Endothelial cell of umbilical vein (primary cell): ENCODE data around the gene SPEM1. TPM values are rescaled to one million over a fixed set of nuclear protein-coding genes. Genes with fewer than 3 reads are reported as not detected.

Experiments
- BruUV-seq: library from RNA; stranded (reverse); fragments of 400-500 nt; replicated peaks from 2 replicates; lab custom pipeline; 2021; lab: Mats Ljungman, UMichigan
- CTCF ChIA-PET: fragments of 300-600, 350-600 bp; sonication (Branson Sonifier 250); formaldehyde crosslinking; loops from one replicate; lab custom pipeline; 2021; ENCODE audit warnings: antibody characterized with exemption, inconsistent platforms; lab: Charles Lee
- POLR2A ChIA-PET: fragments of 300-600, 350-600 bp; sonication (Branson Sonifier 250); formaldehyde crosslinking; loops from one replicate; lab custom pipeline; 2021; ENCODE audit warnings: antibody characterized with exemption, inconsistent platforms; lab: Charles Lee
- DNase-seq: peaks from one replicate; pipeline ENCODE4 v3.0.0-alpha.2; 2011; ENCODE audit warnings: low read depth, low spot score
- FAIRE-seq: peaks from 2 replicates; lab custom pipeline; 2011; peaks lifted over from hg19 to GRCh38; lab: Jason Lieb, UNC
- H2AFZ ChIP-seq: 2 replicates; pipeline ENCODE4 v1.6.0; 2012; ENCODE audit warnings: low read depth, low read length, control low read depth, inconsistent platforms
- H3K27ac ChIP-seq: 2 replicates; pipeline ENCODE4 v1.5.1; 2011; ENCODE audit warnings: low read depth, mild to moderate bottlenecking, control low read depth, low read length, moderate library complexity; ENCODE audit not compliant: insufficient read depth
- H3K27me3 ChIP-seq, 2 experiments: 2 replicates each; pipeline versions ENCODE4 v1.6.0 to v1.6.1; 2011; ENCODE audit warnings: low read length in 2 of 2, mixed read lengths in 1 of 2; ENCODE audit not compliant: control insufficient read depth in 2 of 2, insufficient read depth in 2 of 2
- H3K36me3 ChIP-seq, 2 experiments: 2 replicates in 1 of 2; 3 replicates in 1 of 2; pipeline ENCODE4 v1.5.1; 2011; ENCODE audit warnings: low read length in 2 of 2, mild to moderate bottlenecking in 1 of 2, moderate library complexity in 1 of 2; ENCODE audit not compliant: control insufficient read depth in 2 of 2, insufficient read depth in 2 of 2; ENCODE audit errors: extremely low read depth in 1 of 2
- H3K4me1 ChIP-seq: 3 replicates; pipeline ENCODE4 v1.5.1; 2011; ENCODE audit warnings: mild to moderate bottlenecking, low read length; ENCODE audit not compliant: control insufficient read depth, insufficient read depth; ENCODE audit errors: extremely low read depth
- H3K4me2 ChIP-seq: 2 replicates; pipeline ENCODE4 v1.6.1; 2011; ENCODE audit warnings: low read length, control low read depth, mixed read lengths; ENCODE audit not compliant: insufficient read depth
- H3K4me3 ChIP-seq, 3 experiments: fragments of 200-600 bp in 1 of 3; sonication (generic), shearing (Covaris generic) in 1 of 3; replicated peaks in 1 of 3; 2 replicates each; pipeline ENCODE4 v1.5.1; 2011 to 2016; ENCODE audit warnings: control low read depth in 3 of 3, low read length in 3 of 3, mild to moderate bottlenecking in 2 of 3, inconsistent platforms in 1 of 3, low read depth in 1 of 3, moderate library complexity in 1 of 3; ENCODE audit not compliant: insufficient read depth in 1 of 3
- H3K79me2 ChIP-seq: 2 replicates; pipeline ENCODE4 v1.6.0; 2012; ENCODE audit warnings: low read length, inconsistent platforms; ENCODE audit not compliant: control insufficient read depth, insufficient read depth
- H3K9ac ChIP-seq: replicated peaks from 2 replicates; pipeline ENCODE3; 2011; ENCODE audit warnings: low read length, control low read depth; ENCODE audit not compliant: insufficient read depth; ENCODE audit errors: extremely low read depth
- H3K9me1 ChIP-seq: replicated peaks from 3 replicates; pipeline ENCODE4 v1.6.0; 2011; ENCODE audit warnings: mild to moderate bottlenecking, low read length; ENCODE audit not compliant: control insufficient read depth, insufficient read depth; ENCODE audit errors: extremely low read depth
- H3K9me3 ChIP-seq: replicated peaks from 2 replicates; pipeline ENCODE4 v1.5.1; 2012; ENCODE audit warnings: low read length, inconsistent platforms; ENCODE audit not compliant: control insufficient read depth, insufficient read depth
- H4K20me1 ChIP-seq: replicated peaks from 2 replicates; pipeline ENCODE3; 2011; ENCODE audit warnings: mild to moderate bottlenecking, low read length; ENCODE audit not compliant: control insufficient read depth, insufficient read depth; ENCODE audit errors: extremely low read depth
- CTCF ChIP-seq, 2 donors: IDR thresholded peaks; 1 replicate in 1 of 2; 2 replicates in 1 of 2; pipeline ENCODE4 v1.5.1; 2011; ENCODE audit warnings: low read length in 2 of 2, mild to moderate bottlenecking in 2 of 2, moderate library complexity in 2 of 2, control low read depth in 1 of 2, inconsistent platforms in 1 of 2, low read depth in 1 of 2; ENCODE audit not compliant: insufficient read depth in 1 of 2; ENCODE audit errors: extremely low read depth in 1 of 2
- EZH2 ChIP-seq: IDR thresholded peaks from 2 replicates; pipeline ENCODE4 v1.6.1; 2012; ENCODE audit warnings: borderline replicate concordance, low read depth, mild to moderate bottlenecking, moderate library complexity, low read length, inconsistent platforms; ENCODE audit not compliant: severe bottlenecking
- FOS ChIP-seq: IDR thresholded peaks from 2 replicates; pipeline ENCODE4 v1.6.1; 2011; ENCODE audit warnings: mild to moderate bottlenecking, low read length, moderate library complexity, borderline replicate concordance; ENCODE audit not compliant: insufficient read depth
- GATA2 ChIP-seq: IDR thresholded peaks from 2 replicates; pipeline ENCODE4 v1.7.0; 2011; ENCODE audit warnings: low read depth, mild to moderate bottlenecking, moderate library complexity, mixed read lengths, low read length; ENCODE audit not compliant: insufficient read length, insufficient read depth
- JUN ChIP-seq: IDR thresholded peaks from 2 replicates; pipeline ENCODE4 v1.6.1; 2011; ENCODE audit warnings: borderline replicate concordance, low read depth; ENCODE audit not compliant: insufficient read length, insufficient read depth
- MYC ChIP-seq: IDR thresholded peaks from one replicate; pipeline ENCODE4 v1.6.1; 2011; ENCODE audit warnings: mild to moderate bottlenecking, low read depth, low read length
- POLR2A ChIP-seq: IDR thresholded peaks from 2 replicates; pipeline ENCODE4 v1.6.1; 2012; ENCODE audit warnings: low read depth, mild to moderate bottlenecking, control low read depth, low read length
- POLR2AphosphoS5 ChIP-seq: IDR thresholded peaks from 2 replicates; pipeline ENCODE4 v1.6.1; 2012; ENCODE audit warnings: low read depth, mild to moderate bottlenecking, control low read depth, low read length, moderate library complexity; ENCODE audit not compliant: insufficient read depth
- dilution Hi-C: fragments of 300-500 bp; cut with MboI; formaldehyde crosslinking; loops from one replicate; pipeline ENCODE4 v1.15.0; 2019; ENCODE audit warnings: low sequenced_read_pairs; ENCODE audit not compliant: extremely low pct_ligation_motif_present
- intact Hi-C: fragments of 100-400 bp; cut with micrococcal nuclease; formaldehyde crosslinking; loops from one replicate; pipeline ENCODE4 v1.10.0; 2022
- polyA plus RNA-seq, 4 experiments: library from polyadenylated mRNA; depleted of rRNA in 3 of 4; stranded (reverse) in 3 of 4; unstranded in 1 of 4; fragments of >200 nt; gene quantifications; 2 replicates each; pipeline versions ENCODE4 v1.2.1 to v1.2.3, GENCODE V29; 2011 to 2012; ENCODE audit warnings: missing spikeins in 1 of 4
- total RNA-seq: library from RNA; stranded (reverse); gene quantifications from 2 replicates; pipeline ENCODE4 v1.2.3, GENCODE V29; 2021
- TF ChIP-seq, protein P1 (sequence below): IDR thresholded peaks from 2 replicates; pipeline ENCODE4 v1.6.1; 2011; ENCODE audit not compliant: insufficient read depth, insufficient read length

The SPEM1 gene
- total and polyA plus RNA-seq, 2 donors (not counting 3 experiments of a cell fraction or from before 2014, with no cell fraction given), result not detected

- BruUV-seq, result no TSS peak
- FAIRE-seq, result no peak
- Histone ChIP-seq H3K9me1 (no peaks in the 10 kb centered on the region), H3K4me3 (no peak overlapping the region), H3K36me3 (peaks cover 0 to 21% of the 10 kb centered on the region in 2 experiments), H3K9me3 (no peaks in the 10 kb centered on the region), H2AFZ (no peak overlapping the region), H3K27me3 (no peaks in the 10 kb centered on the region), H3K79me2 (no peaks in the 10 kb centered on the region), H3K27ac (no peak overlapping the region), H4K20me1 (no peaks in the 10 kb centered on the region), H3K4me1 (peaks cover 18% of the 10 kb centered on the region), H3K9ac (no peak overlapping the region), H3K4me2 (no peak overlapping the region)
- ChIA-PET CTCF (interaction anchor here (1.1 kb wide), 1 partner anchor 33 kb away, joined by 5 read pairs; no protein-coding TSS in a partner anchor), POLR2A (no interaction called here)
- intact Hi-C loops (no loop called here), dilution Hi-C loops (no loop called here)
- TF ChIP-seq, protein P1, sequence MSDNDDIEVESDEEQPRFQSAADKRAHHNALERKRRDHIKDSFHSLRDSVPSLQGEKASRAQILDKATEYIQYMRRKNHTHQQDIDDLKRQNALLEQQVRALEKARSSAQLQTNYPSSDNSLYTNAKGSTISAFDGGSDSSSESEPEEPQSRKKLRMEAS, result no peak
- TF ChIP-seq POLR2A (no peak), MYC (no peak), JUN (no peak), FOS (no peak), CTCF (IDR thresholded peaks at IDR 0.05; ENCODE audit: extremely low read depth in 1 of 2, insufficient read depth in 1 of 2, low read depth in 1 of 2, low read length in 2 of 2) (no peak), EZH2 (no peak), GATA2 (no peak), POLR2AphosphoS5 (no peak)
- no peak for DNase-seq
Observed at GRCh38 chr17:7388856-7389255, 31.3 kb upstream of the SPEM1 start.
